ENCODE results near the gene PNMA6F. TPM values are rescaled to one million over a fixed set of nuclear protein-coding genes. Genes with fewer than 3 reads are reported as not detected.

Gene PNMA6F
- total RNA-seq = not detected in 2 replicates

GRCh38 chrX:153321381-153322124, at the start of gene PNMA6F:
Gene PNMA6F (minus strand): TSS chrX:153321767. CDS start chrX:153320674, 1,093 bp downstream.

DNA sequence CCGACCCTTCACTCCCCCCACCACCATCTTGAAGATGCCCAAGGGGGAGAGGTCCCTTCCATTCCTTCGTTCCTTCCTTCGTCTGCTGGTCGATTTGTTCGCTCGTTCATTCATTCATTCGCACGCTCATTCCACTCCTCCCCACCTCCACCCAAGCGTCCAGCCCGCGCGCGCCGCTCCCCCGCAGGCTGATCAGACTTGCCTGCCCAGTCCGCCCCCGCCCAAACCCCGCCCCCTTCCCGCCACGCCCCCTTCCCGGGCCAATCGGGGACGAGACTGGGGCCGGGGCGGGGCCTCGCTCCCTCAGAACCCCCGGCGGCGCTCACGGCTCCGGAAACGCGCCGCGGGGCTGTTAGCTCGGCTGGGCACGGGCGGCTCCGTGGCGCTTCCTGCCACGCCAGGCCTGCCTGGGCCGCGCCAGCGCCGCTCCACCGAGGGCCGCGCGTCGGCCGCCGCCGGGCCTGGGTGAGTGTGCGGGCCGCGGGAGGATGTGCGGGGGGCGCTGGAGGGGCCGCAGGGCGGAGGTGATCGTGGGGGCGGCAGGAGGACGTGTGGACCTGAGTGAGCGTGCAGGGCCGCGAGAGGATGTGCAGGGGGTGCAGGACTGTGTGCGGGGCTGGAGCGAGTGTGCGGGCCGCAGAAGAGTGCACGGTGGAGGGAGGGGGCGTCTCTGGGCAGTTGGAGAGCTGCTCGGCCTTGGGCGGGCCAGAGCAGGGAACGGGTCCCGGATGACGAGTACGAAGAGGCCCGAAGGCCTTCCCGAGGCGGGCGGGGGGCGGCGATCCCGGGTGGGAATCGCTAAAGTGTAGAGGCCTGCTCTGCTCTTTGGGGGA, 12.5 kb upstream of the PNMA6F start, which contains the start of gene ZNF275:
TSS of gene ZNF275 (plus strand) at position 333 of the 833 bp plus-strand sequence. CDS start 2,527 bp downstream, outside the sequence.

Other genes starting within 250 kb of the PNMA6F start
- gene PNMA6A, start 249.3 kb downstream of the PNMA6F start, total RNA-seq = 1.8 and 3.1 TPM in 2 replicates
- not detected in 2 replicates for gene MAGEA1, start 142.5 kb downstream of the PNMA6F start, total RNA-seq
- 4.8 and 4.9 TPM in 2 replicates for gene ZNF275, start 12.4 kb upstream of the PNMA6F start, total RNA-seq
- gene PNMA6E, start 79.6 kb upstream of the PNMA6F start, total RNA-seq = not detected in 2 replicates
- 0.15 and 0.17 TPM in 2 replicates for gene ZFP92, start 89.7 kb upstream of the PNMA6F start, total RNA-seq
- gene TREX2, start 124.3 kb upstream of the PNMA6F start, total RNA-seq = 0.84 TPM in 1 of 2 replicates, not detected in the other
- gene HAUS7, start 148.8 kb upstream of the PNMA6F start, total RNA-seq = 49.4 and 51.6 TPM in 2 replicates
- gene BGN, start 173.2 kb upstream of the PNMA6F start, total RNA-seq = 14.0 TPM in 2 replicates
- not detected in 2 replicates for gene ATP2B3, start 195.9 kb upstream of the PNMA6F start, total RNA-seq